Kidney epithelial cell (primary cell): ENCODE results near the gene LMTK2. TPM values are rescaled to one million over a fixed set of nuclear protein-coding genes. Genes with fewer than 3 reads are reported as not detected.
"Not testable (repeated sequence)": the region's sequence is repeated elsewhere in the genome, so short reads cannot be mapped to it uniquely, and the experiment has no call there.

Source experiments
- DNase-seq: peaks from one replicate; pipeline ENCODE4 v3.0.0-alpha.2; 2010; ENCODE audit warnings: low read depth
- H3K27me3 ChIP-seq: 2 replicates; pipeline ENCODE4 v1.6.0; 2011; ENCODE audit warnings: low read length; ENCODE audit not compliant: control insufficient read depth, insufficient read depth
- H3K36me3 ChIP-seq: 2 replicates; pipeline ENCODE4 v1.5.1; 2011; ENCODE audit warnings: low read length; ENCODE audit not compliant: control insufficient read depth, insufficient read depth
- H3K4me3 ChIP-seq: 2 replicates; pipeline ENCODE4 v1.5.1; 2011; ENCODE audit warnings: low read depth, mild to moderate bottlenecking, control low read depth, low read length
- CTCF ChIP-seq: IDR thresholded peaks from 2 replicates; pipeline ENCODE4 v1.5.1; 2011; ENCODE audit warnings: mild to moderate bottlenecking, moderate library complexity, low read length, control low read depth, inconsistent platforms; ENCODE audit not compliant: insufficient read depth, poor library complexity, severe bottlenecking
- total RNA-seq: library from RNA; depleted of rRNA; stranded (reverse); fragments of >200 nt; gene quantifications from 2 replicates; pipeline ENCODE4 v1.2.3, GENCODE V29; 2015

The LMTK2 gene
- total RNA-seq, 1 donor from 2014 or later: 17.9 TPM

- Histone ChIP-seq H3K27me3 (no peaks in the 10 kb centered on the region), H3K4me3 (no peak overlapping the region), H3K36me3 (no peaks in the 10 kb centered on the region)
- no peak for TF ChIP-seq CTCF
- DNase-seq: no peak
These were observed 111.2 kb downstream of the LMTK2 start for GRCh38 chr7:98217623-98218582.

GRCh38 chr7:98219382-98219781 is 112.7 kb downstream of the LMTK2 start:
- not testable (repeated sequence) for DNase-seq, H3K27me3 ChIP-seq, H3K4me3 ChIP-seq, H3K36me3 ChIP-seq

GRCh38 chr7:98221611-98222532 is 115.2 kb downstream of the LMTK2 start:
- H3K4me3 ChIP-seq: no peak overlapping the region
- no peak for TF ChIP-seq CTCF

GRCh38 chr7:98222533-98223195 is 116.0 kb downstream of the LMTK2 start:
- no peak for TF ChIP-seq CTCF
- no peaks in the 10 kb centered on the region for H3K27me3 ChIP-seq
- H3K36me3 ChIP-seq: no peaks in the 10 kb centered on the region
- DNase-seq: no peak
- no peak overlapping the region for H3K4me3 ChIP-seq

More at GRCh38 chr7:98221611-98222532, 115.2 kb downstream of the LMTK2 start:
- no peaks in the 10 kb centered on the region for H3K27me3 ChIP-seq
- DNase-seq: no peak
- no peaks in the 10 kb centered on the region for H3K36me3 ChIP-seq

- DNase-seq: no peak
- no peak overlapping the region for H3K4me3 ChIP-seq
- no peak for TF ChIP-seq CTCF
- no peaks in the 10 kb centered on the region for H3K27me3 ChIP-seq
- H3K36me3 ChIP-seq: no peaks in the 10 kb centered on the region
These were observed 116.8 kb downstream of the LMTK2 start for GRCh38 chr7:98223351-98223897.
